ENCODE data around the gene BET1L. TPM values are rescaled to one million over a fixed set of nuclear protein-coding genes. Genes with fewer than 3 reads are reported as not detected.
A peak's percentile ranks its signal among the peaks of the same experiment; 100 is the strongest.

The BET1L gene
- total and polyA plus RNA-seq, 2 experiments from 2014 or later, result 19.5 to 22.8 TPM

DNA sequence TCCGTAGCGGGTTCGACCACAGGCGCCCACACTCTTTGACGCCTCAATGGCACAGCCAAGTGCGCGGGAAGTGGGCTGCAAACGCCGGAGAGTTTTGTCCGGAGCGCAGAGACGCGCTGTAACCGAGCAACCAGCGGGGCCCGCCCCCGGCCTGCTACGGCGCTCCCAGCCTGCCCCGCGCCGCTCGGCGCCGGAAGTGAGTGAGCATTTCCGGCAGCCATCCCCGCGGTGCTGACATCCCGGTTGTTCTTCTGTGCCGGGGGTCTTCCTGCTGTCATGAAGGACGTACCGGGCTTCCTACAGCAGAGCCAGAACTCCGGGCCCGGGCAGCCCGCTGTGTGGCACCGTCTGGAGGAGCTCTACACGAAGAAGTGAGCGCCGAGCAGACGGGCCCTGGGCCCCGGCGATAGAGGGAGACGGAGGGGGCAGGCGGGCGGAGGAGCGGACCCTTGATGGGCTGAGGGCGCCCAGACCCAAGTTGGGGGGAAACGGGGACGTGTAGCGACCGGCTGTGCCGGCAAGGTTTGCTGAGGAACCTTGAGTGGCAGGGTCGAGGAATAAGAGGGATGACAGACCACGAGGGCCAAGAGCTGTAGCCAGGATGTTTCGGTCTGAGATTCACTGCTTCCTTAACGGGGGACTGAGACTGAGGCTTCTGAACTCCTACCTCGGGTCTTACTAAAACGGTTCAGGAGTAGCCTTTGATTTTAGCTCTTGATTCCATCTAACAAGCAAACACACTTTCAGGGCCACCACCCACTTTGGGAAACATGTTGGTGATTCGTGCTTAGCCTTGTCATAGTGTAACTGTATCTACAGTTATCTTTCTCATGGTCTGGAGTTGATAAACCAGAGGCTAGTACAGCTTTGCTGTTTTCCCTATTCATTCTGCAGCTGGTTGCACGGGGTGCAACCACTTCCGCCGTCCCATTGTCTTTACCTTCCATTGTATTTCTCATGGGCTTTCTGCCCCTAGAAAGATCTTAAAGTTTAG lies 29.9 kb upstream of the BET1L start, which contains the start of gene PSMD13:
Gene PSMD13, plus strand, starts transcription at position 203 of the 994 bp plus-strand sequence. Its CDS starts 74 bp downstream, at position 277.
- H3K4me1 ChIP-seq (ENCODE audit: insufficient read depth), result peaks cover 10% of the 10 kb centered on the region
- peaks cover 26% of the 10 kb centered on the region for H3K79me2 ChIP-seq (replicated peaks; ENCODE audit: insufficient read depth)
- H3K4me2 ChIP-seq, result peak within 1 kb of the TSS; percentile 100
- peak within 1 kb of the TSS; percentile 93 for H3K4me3 Mint-ChIP-seq
- TF ChIP-seq, protein P1, sequence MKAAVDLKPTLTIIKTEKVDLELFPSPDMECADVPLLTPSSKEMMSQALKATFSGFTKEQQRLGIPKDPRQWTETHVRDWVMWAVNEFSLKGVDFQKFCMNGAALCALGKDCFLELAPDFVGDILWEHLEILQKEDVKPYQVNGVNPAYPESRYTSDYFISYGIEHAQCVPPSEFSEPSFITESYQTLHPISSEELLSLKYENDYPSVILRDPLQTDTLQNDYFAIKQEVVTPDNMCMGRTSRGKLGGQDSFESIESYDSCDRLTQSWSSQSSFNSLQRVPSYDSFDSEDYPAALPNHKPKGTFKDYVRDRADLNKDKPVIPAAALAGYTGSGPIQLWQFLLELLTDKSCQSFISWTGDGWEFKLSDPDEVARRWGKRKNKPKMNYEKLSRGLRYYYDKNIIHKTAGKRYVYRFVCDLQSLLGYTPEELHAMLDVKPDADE (IDR thresholded peaks at IDR 0.05), result peak; percentile 53; the same call in 1 of the 2 replicates
- TF ChIP-seq CREB1 (CRISPR knock-in tag; IDR thresholded peaks at IDR 0.05; ENCODE audit: low read depth) (no peak), POLR2AphosphoS5 (IDR thresholded peaks at IDR 0.05; ENCODE audit: low read depth) (peak; percentile 62)
- H3K4me1 Mint-ChIP-seq, result 0 out of 3 replicates have a peak, but pooled peaks cover 4% of the 10 kb centered on the region
- H3K36me3 ChIP-seq (ENCODE audit: insufficient read depth), result peaks cover 8% of the 10 kb centered on the region
- H3K27ac ChIP-seq (ENCODE audit: low read depth), result peak within 1 kb of the TSS; percentile 91; the same call in 1 of the 2 replicates
- H3K9me3 Mint-ChIP-seq, result no peaks in the 10 kb centered on the region
- H3K27me3 Mint-ChIP-seq (ENCODE audit: insufficient read depth, low read depth, poor library complexity), result peaks cover 5% of the 10 kb centered on the region
- H2AFZ ChIP-seq, result peak within 1 kb of the TSS; percentile 99
- peaks cover 15% of the 10 kb centered on the region for H3K36me3 Mint-ChIP-seq (ENCODE audit: low read depth)
- H3K27me3 ChIP-seq (ENCODE audit: insufficient read depth), result no peaks in the 10 kb centered on the region
- H3F3A ChIP-seq (replicated peaks; ENCODE audit: low read depth), result peaks cover 11% of the 10 kb centered on the region; the same call in 1 of the 2 replicates
- peak within 1 kb of the TSS; percentile 99 for H3K4me3 ChIP-seq
- DNase-seq (ENCODE audit: low spot score), result peak; percentile 90
- peak within 1 kb of the TSS; percentile 96 for H3K27ac Mint-ChIP-seq
- no peaks in the 10 kb centered on the region for H3K9me2 ChIP-seq (ENCODE audit: insufficient read depth)
- ATAC-seq, result peak; percentile 94
- peaks cover 18% of the 10 kb centered on the region for H4K20me1 ChIP-seq (replicated peaks; ENCODE audit: insufficient read depth)

DNA sequence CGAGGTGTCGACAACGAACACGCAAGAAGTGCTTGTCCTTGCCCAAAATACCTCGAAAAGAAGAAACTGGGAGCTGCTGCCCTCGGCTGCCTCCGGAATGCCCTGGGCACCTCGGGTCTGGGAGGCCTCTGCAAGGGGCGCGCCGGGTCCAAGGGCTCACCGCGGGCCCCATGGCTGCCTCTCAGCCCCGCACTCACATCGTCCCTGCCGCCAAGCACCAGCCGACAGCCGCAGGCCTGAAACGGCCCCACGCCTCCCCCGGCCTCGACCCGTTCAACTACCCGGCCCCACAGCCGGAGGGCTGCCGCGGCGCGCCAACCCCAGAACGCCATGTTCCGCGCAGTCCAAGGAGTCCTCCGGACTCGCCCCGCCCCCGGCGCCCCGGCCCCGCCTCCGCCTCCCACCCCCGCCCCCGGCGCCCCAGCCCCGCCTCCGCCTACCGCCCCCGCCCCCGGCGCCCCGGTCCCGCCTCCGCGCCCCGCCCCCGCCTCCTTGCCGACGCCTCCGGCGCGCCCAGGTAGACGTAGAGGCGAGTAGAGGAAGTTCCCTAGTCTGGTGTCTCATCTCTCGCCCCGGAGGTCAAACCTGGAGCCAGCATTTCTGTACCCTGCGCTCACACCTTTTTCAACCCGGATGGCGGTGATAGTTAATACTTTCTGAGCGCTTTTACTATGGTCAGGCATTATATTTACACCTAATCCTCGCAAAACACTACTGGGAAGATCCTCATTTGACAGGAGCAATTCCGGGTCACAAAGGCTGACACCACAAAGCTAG lies 29.0 kb upstream of the BET1L start, which contains the start of gene SIRT3:
Gene SIRT3, minus strand, starts transcription at position 346 of the 777 bp plus-strand sequence. Its CDS starts 14 bp downstream, at position 332.
- ATAC-seq (peak; percentile 92), DNase-seq (ENCODE audit: low spot score) (peak; percentile 94)
- Histone ChIP-seq H3K36me3 (ENCODE audit: insufficient read depth) (peaks cover 5% of the 10 kb centered on the region; the same call in 1 of the 2 replicates), H3F3A (replicated peaks; ENCODE audit: low read depth) (peaks cover 11% of the 10 kb centered on the region; the same call in 1 of the 2 replicates), H3K79me2 (replicated peaks; ENCODE audit: insufficient read depth) (peaks cover 26% of the 10 kb centered on the region), H2AFZ (peak within 1 kb of the TSS; percentile 99), H3K4me2 (peak within 1 kb of the TSS; percentile 100), H3K27ac (ENCODE audit: low read depth) (peak within 1 kb of the TSS; percentile 91; the same call in 1 of the 2 replicates), H4K20me1 (replicated peaks; ENCODE audit: insufficient read depth) (peaks cover 15% of the 10 kb centered on the region), H3K4me1 (ENCODE audit: insufficient read depth) (peaks cover 10% of the 10 kb centered on the region), H3K27me3 (ENCODE audit: insufficient read depth) (no peaks in the 10 kb centered on the region), H3K9me2 (ENCODE audit: insufficient read depth) (no peaks in the 10 kb centered on the region), H3K4me3 (peak within 1 kb of the TSS; percentile 99)
- Mint-ChIP-seq H3K27me3 (ENCODE audit: insufficient read depth, low read depth, poor library complexity) (peaks cover 5% of the 10 kb centered on the region), H3K4me3 (peak within 1 kb of the TSS; percentile 93), H3K27ac (peak within 1 kb of the TSS; percentile 96), H3K36me3 (ENCODE audit: low read depth) (peaks cover 9% of the 10 kb centered on the region), H3K9me3 (no peaks in the 10 kb centered on the region), H3K4me1 (0 out of 3 replicates have a peak, but pooled peaks cover 4% of the 10 kb centered on the region)
- TF ChIP-seq NANOG (IDR thresholded peaks at IDR 0.05; ENCODE audit: borderline replicate concordance) (no peak), CREB1 (CRISPR knock-in tag; IDR thresholded peaks at IDR 0.05; ENCODE audit: low read depth) (peak; percentile 74), ZNF114 (CRISPR knock-in tag; IDR thresholded peaks at IDR 0.05) (no peak), POLR2AphosphoS5 (IDR thresholded peaks at IDR 0.05; ENCODE audit: low read depth) (peak; percentile 76), REST (IDR thresholded peaks at IDR 0.05; ENCODE audit: unreplicated experiment) (no peak), CTCF (conservative IDR thresholded peaks at IDR 0.05; ENCODE audit: low read depth in 2 of 2) (0 out of 4 replicates have a peak, but pooled peaks of 1 of the 2 experiments have one; percentile 9)
